Osteocyte (in vitro differentiated cells): ENCODE data around the gene TP53AIP1. TPM values are rescaled to one million over a fixed set of nuclear protein-coding genes. Genes with fewer than 3 reads are reported as not detected.

Source experiments
- DNase-seq: peaks from one replicate; pipeline ENCODE4 v3.0.0; 2021; ENCODE audit warnings: mixed read lengths; ENCODE audit not compliant: unreplicated experiment; ENCODE audit errors: extremely low spot score
- H3K27ac Mint-ChIP-seq: one replicate; pipeline ENCODE4 v1.8.0; 2021; ENCODE audit warnings: mild to moderate bottlenecking, mixed read lengths; ENCODE audit not compliant: unreplicated experiment
- H3K27me3 Mint-ChIP-seq: one replicate; pipeline ENCODE4 v1.8.0; 2021; ENCODE audit warnings: mixed read lengths; ENCODE audit not compliant: unreplicated experiment
- H3K36me3 Mint-ChIP-seq: one replicate; pipeline ENCODE4 v1.8.0; 2021; ENCODE audit warnings: mixed read lengths; ENCODE audit not compliant: unreplicated experiment
- H3K4me1 Mint-ChIP-seq: one replicate; pipeline ENCODE4 v1.8.0; 2021; ENCODE audit warnings: mixed read lengths; ENCODE audit not compliant: unreplicated experiment
- H3K4me3 Mint-ChIP-seq: one replicate; pipeline ENCODE4 v1.8.0; 2021; ENCODE audit warnings: mild to moderate bottlenecking, moderate library complexity, mixed read lengths; ENCODE audit not compliant: unreplicated experiment
- H3K9me3 Mint-ChIP-seq: one replicate; pipeline ENCODE4 v1.8.0; 2021; ENCODE audit warnings: mixed read lengths; ENCODE audit not compliant: unreplicated experiment
- CTCF ChIP-seq: fragments of 200-600 bp; sonication (generic); IDR thresholded peaks from 2 replicates; pipeline ENCODE4 v1.5.0; 2021; ENCODE audit warnings: antibody characterized with exemption, mild to moderate bottlenecking, moderate library complexity
- total RNA-seq: library from RNA; stranded (reverse); gene quantifications from 2 replicates; pipeline ENCODE4 v1.2.1, GENCODE V29; 2021

TP53AIP1 gene
- total RNA-seq, 1 donor from 2014 or later, result not detected

DNA sequence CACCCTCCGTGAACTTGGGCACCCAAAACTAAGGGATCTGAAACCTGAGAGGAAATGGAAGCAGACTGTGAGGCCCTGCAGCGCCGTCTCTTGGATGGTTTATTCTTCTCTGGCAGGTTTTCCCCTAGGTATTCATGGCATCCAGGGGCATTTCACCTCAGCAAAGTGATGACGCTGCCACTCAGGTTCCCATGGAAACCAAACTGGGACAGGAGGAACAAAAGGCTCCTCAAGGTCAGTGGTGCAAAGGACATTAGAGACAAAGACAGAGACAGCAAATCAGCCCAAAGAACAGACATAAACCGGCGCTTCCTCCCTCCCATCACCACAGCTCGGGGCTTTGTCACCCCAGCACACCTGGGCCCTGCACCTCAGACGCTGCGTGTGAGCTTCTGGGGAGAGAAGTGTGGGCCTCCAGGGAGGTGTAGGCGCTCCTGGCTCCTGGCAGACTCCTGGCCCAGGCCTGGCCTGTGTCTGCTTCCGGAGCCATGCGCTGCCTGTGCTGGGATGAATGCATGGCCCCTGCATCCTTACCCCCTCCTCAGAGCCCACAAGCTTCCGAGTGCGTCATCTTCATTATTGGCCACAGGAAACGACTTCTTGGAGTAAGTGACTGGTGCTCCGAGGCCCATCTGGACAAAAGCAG, 5.9 kb downstream of the TP53AIP1 start:
- TF ChIP-seq CTCF, result no peak
- H3K36me3 Mint-ChIP-seq, result no peaks in the 10 kb centered on the region
- H3K9me3 Mint-ChIP-seq, result no peaks in the 10 kb centered on the region
- H3K27ac Mint-ChIP-seq, result no peak overlapping the region
- H3K27me3 Mint-ChIP-seq, result peaks cover 21% of the 10 kb centered on the region
- no peaks in the 10 kb centered on the region for H3K4me1 Mint-ChIP-seq
- no peak overlapping the region for H3K4me3 Mint-ChIP-seq
- DNase-seq, result no peak

- H3K9me3 Mint-ChIP-seq, result no peaks in the 10 kb centered on the region
- no peak for TF ChIP-seq CTCF
- H3K27me3 Mint-ChIP-seq, result peaks cover 23% of the 10 kb centered on the region
- no peak for DNase-seq
- H3K27ac Mint-ChIP-seq, result no peak overlapping the region
- H3K4me3 Mint-ChIP-seq, result no peak overlapping the region
- no peaks in the 10 kb centered on the region for H3K36me3 Mint-ChIP-seq
- peaks cover 2% of the 10 kb centered on the region for H3K4me1 Mint-ChIP-seq
These were observed 7.7 kb downstream of the TP53AIP1 start for GRCh38 chr11:128934926-128935325.

GRCh38 chr11:128934351-128934750, 8.3 kb downstream of the TP53AIP1 start:
- DNase-seq, result no peak
- Mint-ChIP-seq H3K4me3 (no peak overlapping the region), H3K36me3 (no peaks in the 10 kb centered on the region), H3K27ac (no peak overlapping the region), H3K4me1 (peaks cover 4% of the 10 kb centered on the region), H3K9me3 (no peaks in the 10 kb centered on the region), H3K27me3 (peaks cover 24% of the 10 kb centered on the region)
- no peak for TF ChIP-seq CTCF

GRCh38 chr11:128933481-128934178, 9.0 kb downstream of the TP53AIP1 start:
- TF ChIP-seq CTCF, result no peak
- no peak overlapping the region for H3K4me3 Mint-ChIP-seq
- DNase-seq, result no peak
- H3K4me1 Mint-ChIP-seq, result peaks cover 4% of the 10 kb centered on the region
- no peaks in the 10 kb centered on the region for H3K9me3 Mint-ChIP-seq
- no peak overlapping the region for H3K27ac Mint-ChIP-seq
- no peaks in the 10 kb centered on the region for H3K36me3 Mint-ChIP-seq
- H3K27me3 Mint-ChIP-seq, result peaks cover 29% of the 10 kb centered on the region

DNA sequence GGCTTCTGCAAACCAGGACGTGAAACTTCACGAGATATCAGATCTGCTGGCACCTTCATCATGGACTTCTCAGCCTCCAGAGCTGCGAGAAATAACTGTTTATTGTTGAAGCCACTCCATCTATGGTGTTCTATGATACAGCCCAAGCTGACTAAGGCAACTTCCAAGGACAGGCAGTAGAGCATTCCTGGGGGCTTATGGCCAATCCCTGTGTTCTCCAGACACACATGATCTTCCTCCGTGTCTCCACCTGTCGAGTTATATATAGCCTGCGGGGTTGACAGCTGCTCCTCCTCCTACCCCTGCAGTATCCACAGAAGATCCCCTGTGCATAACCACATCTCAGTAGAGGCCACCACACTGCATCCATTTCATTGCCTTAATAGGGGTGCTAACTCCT, 11.0 kb downstream of the TP53AIP1 start:
- Mint-ChIP-seq H3K4me1 (peaks cover 4% of the 10 kb centered on the region), H3K27ac (no peak overlapping the region), H3K27me3 (peaks cover 45% of the 10 kb centered on the region), H3K36me3 (no peaks in the 10 kb centered on the region), H3K9me3 (no peaks in the 10 kb centered on the region), H3K4me3 (no peak overlapping the region)
- DNase-seq, result no peak
- TF ChIP-seq CTCF, result no peak
